HL-60/S4 treated with retinoic acid at 250 ng/mL for 4 days and 3 days (cell line): Measurements from ENCODE around the gene BACE1-AS.
"Not testable (repeated sequence)": the region's sequence is repeated elsewhere in the genome, so short reads cannot be mapped to it uniquely, and the experiment has no call there.

ENCODE experiments used
- in situ Hi-C: fragments of 300-500 bp; cut with MboI; formaldehyde crosslinking; loops from 2 replicates; pipeline ENCODE4 v1.7.0; 2022; ENCODE audit warnings: low sequenced_read_pairs

Gene BACE1-AS

DNA sequence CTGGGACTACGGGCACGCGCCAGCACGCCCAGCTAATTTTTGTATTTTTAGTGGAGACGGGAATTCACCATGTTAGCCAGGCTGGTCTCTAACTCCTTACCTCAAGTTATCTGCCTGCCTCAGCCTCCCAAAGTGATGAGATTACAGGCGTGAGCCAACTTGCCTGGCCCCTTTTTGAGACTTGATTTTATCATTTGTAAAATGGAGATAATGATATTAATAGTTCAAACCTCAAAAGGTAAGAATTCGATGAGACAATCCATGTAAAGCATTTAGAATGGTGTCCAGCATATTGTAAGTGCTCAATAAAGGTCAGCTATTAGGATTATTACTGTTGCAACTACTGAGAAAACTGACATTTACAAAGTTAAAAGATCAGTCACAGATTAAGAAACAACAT lies 27.6 kb downstream of the BACE1-AS start:
- in situ Hi-C loops = no loop called here

GRCh38 chr11:117319214-117319840 lies 28.2 kb downstream of the BACE1-AS start:
- in situ Hi-C loops = no loop called here

DNA sequence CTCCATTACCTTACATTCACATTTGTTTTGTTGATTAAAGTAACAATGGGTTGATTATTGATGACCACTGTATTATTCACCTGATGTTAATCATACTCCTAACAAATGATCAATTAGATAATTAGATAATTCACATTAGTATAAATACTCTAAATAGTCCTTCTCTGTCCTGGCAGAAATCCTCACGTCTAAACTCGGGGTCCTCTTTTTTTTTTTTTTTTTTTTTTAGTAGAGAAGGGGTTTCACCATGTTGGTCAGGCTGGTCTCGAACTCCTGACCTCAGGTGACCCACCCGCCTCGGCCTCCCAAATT lies 36.1 kb downstream of the BACE1-AS start:
- in situ Hi-C loops = not testable (repeated sequence)

GRCh38 chr11:117327567-117328374 lies 36.6 kb downstream of the BACE1-AS start, which contains the start of gene CEP164:
Gene CEP164 (plus strand): TSS chr11:117327854. CDS start chr11:117338587, 10,733 bp downstream.
- in situ Hi-C loops = no loop called here

DNA sequence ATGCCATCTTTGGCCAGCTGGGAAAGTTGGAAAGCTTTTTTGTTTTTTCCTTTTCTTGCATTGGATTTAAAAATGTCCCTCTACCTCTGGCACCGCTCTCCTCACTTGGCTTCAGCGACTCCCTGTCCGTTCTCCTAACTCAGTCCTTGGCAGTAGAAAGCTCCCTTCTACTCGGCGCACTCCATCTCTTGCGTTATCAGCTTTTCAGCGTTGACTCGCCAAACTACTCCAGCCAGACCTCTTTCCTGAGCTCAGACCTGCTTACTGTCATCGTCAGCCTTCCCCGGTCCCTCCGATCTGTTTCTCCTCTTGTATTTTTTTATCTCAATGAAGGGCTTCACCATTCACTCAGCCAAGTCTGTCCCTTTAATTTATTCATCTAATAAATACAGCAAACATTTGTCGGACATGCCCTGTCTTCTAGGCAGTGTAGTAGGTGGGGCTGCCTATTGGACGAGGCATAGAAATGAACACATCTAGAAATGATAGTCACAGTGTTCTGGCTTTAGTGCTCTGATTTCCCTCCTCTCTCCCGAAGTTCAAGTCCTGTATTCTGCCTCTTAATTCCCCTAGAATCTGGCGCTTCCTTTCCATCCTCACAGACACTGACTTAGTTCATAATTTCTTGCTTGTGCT lies 37.3 kb downstream of the BACE1-AS start:
- in situ Hi-C loops = no loop called here

GRCh38 chr11:117332843-117333242 lies 41.7 kb downstream of the BACE1-AS start:
- in situ Hi-C loops = no loop called here

GRCh38 chr11:117333917-117334316 lies 42.8 kb downstream of the BACE1-AS start:
- in situ Hi-C loops = no loop called here

GRCh38 chr11:117334896-117335295 lies 43.8 kb downstream of the BACE1-AS start:
- in situ Hi-C loops = no loop called here

GRCh38 chr11:117335399-117335798 lies 44.3 kb downstream of the BACE1-AS start:
- in situ Hi-C loops = no loop called here

DNA sequence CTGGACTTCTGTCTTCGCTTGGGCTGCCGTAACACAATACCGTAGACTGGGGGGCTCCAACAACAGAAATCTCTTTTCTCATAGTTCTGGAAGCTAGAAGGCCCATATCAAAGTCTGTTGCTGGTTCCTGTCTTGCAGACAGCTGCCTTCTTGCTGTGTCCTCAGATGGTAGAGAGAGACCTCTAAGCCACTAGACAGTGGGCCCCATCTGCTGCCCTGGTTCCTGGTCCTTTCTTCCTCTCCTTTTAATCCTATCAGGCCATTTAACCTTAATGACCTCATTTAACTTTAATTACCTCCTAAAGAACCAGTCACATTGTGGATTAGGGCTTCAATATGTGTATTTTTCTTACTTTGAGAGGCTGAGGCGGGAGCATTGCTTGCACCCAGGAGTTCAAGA lies 45.9 kb downstream of the BACE1-AS start:
- in situ Hi-C loops = no loop called here
